ENCODE data around the gene GOLGB1. TPM values are rescaled to one million over a fixed set of nuclear protein-coding genes. Genes with fewer than 3 reads are reported as not detected.
A peak's percentile ranks its signal among the peaks of the same experiment; 100 is the strongest.

The GOLGB1 gene
- total RNA-seq, 5 donors from 2014 or later (not counting 1 experiment from before 2014, with no cell fraction given): 33.5 to 47.0 (median 40.1) TPM

DNA sequence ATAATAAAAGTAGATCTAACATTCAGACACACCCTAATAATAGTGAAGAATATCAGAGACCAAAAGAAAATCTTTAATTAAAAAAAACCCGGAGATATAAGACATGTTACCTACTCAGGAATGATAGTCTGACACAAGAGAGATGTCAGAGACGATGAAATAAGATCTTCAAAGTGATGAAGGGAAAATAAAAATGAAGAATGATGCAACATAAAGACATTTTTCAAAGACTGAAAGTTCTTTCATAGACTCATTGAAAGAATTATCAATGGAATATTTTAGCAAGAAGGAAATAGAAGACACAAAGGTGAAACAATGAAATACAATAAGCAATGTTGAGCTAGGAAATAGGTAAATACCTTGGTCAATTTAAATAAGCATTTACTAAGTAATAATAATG is 108.4 kb downstream of the GOLGB1 start:
- DNase-seq: no peak
- Histone ChIP-seq H3K27ac (ENCODE audit: low read length) (no peak overlapping the region), H3K36me3 (ENCODE audit: control insufficient read depth in 2 of 2, extremely low read depth in 1 of 2, insufficient read depth in 1 of 2, low read length in 1 of 2) (peaks cover 17 to 82% of the 10 kb centered on the region in 2 donors), H3K27me3 (replicated peaks in 1 of 2; ENCODE audit: control insufficient read depth in 2 of 2, extremely low read depth in 1 of 2, insufficient read depth in 2 of 2, low read length in 1 of 2) (no peaks in the 10 kb centered on the region), H3K9me3 (no peaks in the 10 kb centered on the region), H3K4me3 (ENCODE audit: control insufficient read depth in 1 of 2, extremely low read depth in 1 of 2, low read length in 1 of 2) (no peak overlapping the region), H3K4me1 (ENCODE audit: control insufficient read depth in 1 of 2, extremely low read depth in 1 of 2, insufficient read depth in 2 of 2, low read length in 2 of 2) (no peaks in the 10 kb centered on the region)
- no peak overlapping the region for H3K4me3 Mint-ChIP-seq
- H3K27me3 Mint-ChIP-seq: no peaks in the 10 kb centered on the region
- H3K36me3 Mint-ChIP-seq: peaks cover 81% of the 10 kb centered on the region
- CTCF ChIA-PET: no interaction called here
- POLR2A ChIA-PET: interaction anchor here in 1 of 2 donors (0.7 kb wide), 1 partner anchor 1848 kb away, joined by 4 read pairs; no protein-coding TSS in a partner anchor
- no peaks in the 10 kb centered on the region for H3K9me3 Mint-ChIP-seq
- no peak for ATAC-seq (replicated peaks in 1 of 4)
- H3K4me1 Mint-ChIP-seq: peaks cover 12 to 22% (median 16%) of the 10 kb centered on the region in 3 donors
- WGBS (ENCODE audit: insufficient coverage): no CpG with 5 or more reads among the region's 2 CpGs
- peak overlapping the region in 1 of 2 donors; percentile 11 for H3K27ac Mint-ChIP-seq

DNA sequence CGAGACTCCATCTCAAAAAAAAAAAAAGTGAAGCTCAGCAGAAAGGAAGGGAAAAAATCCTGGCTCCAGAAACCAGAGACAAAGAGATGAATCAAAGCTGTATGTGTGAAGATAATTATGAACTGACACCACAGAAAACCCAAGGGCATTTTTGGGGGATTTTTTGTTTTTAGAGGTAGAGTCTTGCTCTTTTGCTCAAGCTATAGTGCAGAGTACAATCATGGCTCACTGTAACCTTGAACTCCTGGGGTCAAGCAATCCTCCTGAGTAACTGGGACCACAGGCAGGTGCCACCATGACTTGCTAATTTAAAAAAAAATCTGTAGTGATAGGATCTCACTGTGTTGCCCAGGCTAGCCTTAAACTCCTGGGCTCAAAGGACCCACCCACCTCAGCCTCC is 111.6 kb downstream of the GOLGB1 start:
- Histone ChIP-seq H3K36me3 (ENCODE audit: control insufficient read depth in 2 of 2, extremely low read depth in 1 of 2, insufficient read depth in 1 of 2, low read length in 1 of 2) (peaks cover 35 to 84% of the 10 kb centered on the region in 2 donors), H3K27ac (ENCODE audit: low read length) (no peak overlapping the region), H3K27me3 (replicated peaks in 1 of 2; ENCODE audit: control insufficient read depth in 2 of 2, extremely low read depth in 1 of 2, insufficient read depth in 2 of 2, low read length in 1 of 2) (no peaks in the 10 kb centered on the region), H3K4me1 (ENCODE audit: control insufficient read depth in 1 of 2, extremely low read depth in 1 of 2, insufficient read depth in 2 of 2, low read length in 2 of 2) (no peaks in the 10 kb centered on the region), H3K4me3 (ENCODE audit: control insufficient read depth in 1 of 2, extremely low read depth in 1 of 2, low read length in 1 of 2) (no peak overlapping the region), H3K9me3 (no peaks in the 10 kb centered on the region)
- Mint-ChIP-seq H3K27ac (peak overlapping the region in 1 of 2 donors; percentile 22), H3K36me3 (peaks cover 84% of the 10 kb centered on the region), H3K9me3 (no peaks in the 10 kb centered on the region), H3K4me3 (no peak overlapping the region), H3K27me3 (no peaks in the 10 kb centered on the region), H3K4me1 (peaks cover 12 to 22% (median 16%) of the 10 kb centered on the region in 3 donors)
- CTCF ChIA-PET: no interaction called here
- WGBS (ENCODE audit: insufficient coverage): no CpG with 5 or more reads among the region's 1 CpG
- POLR2A ChIA-PET: no interaction called here
- no peak for ATAC-seq (replicated peaks in 1 of 4)
- DNase-seq: no peak

DNA sequence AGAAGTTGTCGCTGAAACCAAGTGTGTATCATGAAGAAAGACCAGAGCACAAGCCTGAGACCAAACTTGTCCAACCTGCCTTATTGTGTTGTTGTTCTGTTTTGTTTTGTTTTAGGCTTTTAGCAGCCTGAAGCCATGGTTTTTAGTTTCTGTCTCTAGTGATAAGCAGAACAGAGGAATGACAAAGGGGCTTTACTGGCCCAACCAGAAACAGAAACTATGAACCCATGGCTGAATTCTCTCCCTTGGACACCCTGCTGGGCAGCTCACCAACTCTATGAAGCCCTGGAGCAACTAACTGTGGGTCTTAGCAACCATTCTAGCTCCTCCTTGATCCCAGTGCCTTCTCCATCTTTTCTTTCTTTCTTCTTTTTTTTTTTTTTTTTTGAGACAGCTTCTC is 119.2 kb downstream of the GOLGB1 start:
- no peaks in the 10 kb centered on the region for H3K9me3 ChIP-seq
- no peak for ATAC-seq (replicated peaks in 1 of 4)
- H3K4me3 ChIP-seq (ENCODE audit: control insufficient read depth in 1 of 2, extremely low read depth in 1 of 2, low read length in 1 of 2): no peak overlapping the region
- 100% methylated on average over 1 of the region's 1 CpG for WGBS (ENCODE audit: insufficient coverage)
- no peak overlapping the region for H3K27ac ChIP-seq (ENCODE audit: low read length)
- no peaks in the 10 kb centered on the region for H3K4me1 ChIP-seq (ENCODE audit: control insufficient read depth in 1 of 2, extremely low read depth in 1 of 2, insufficient read depth in 2 of 2, low read length in 2 of 2)
- H3K36me3 ChIP-seq (ENCODE audit: control insufficient read depth in 2 of 2, extremely low read depth in 1 of 2, insufficient read depth in 1 of 2, low read length in 1 of 2): peaks cover 20 to 46% of the 10 kb centered on the region in 2 donors
- no peaks in the 10 kb centered on the region for H3K27me3 ChIP-seq (replicated peaks in 1 of 2; ENCODE audit: control insufficient read depth in 2 of 2, extremely low read depth in 1 of 2, insufficient read depth in 2 of 2, low read length in 1 of 2)
- H3K27ac Mint-ChIP-seq: peak overlapping the region in 1 of 2 donors; percentile 75
- H3K9me3 Mint-ChIP-seq: no peaks in the 10 kb centered on the region
- peaks cover 64% of the 10 kb centered on the region for H3K36me3 Mint-ChIP-seq
- H3K4me1 Mint-ChIP-seq: peaks cover 0 to 6% (median 0%) of the 10 kb centered on the region in 3 donors
- no peak for DNase-seq
- no peak overlapping the region for H3K4me3 Mint-ChIP-seq
- ChIA-PET POLR2A (no interaction called here), CTCF (interaction anchor here in 1 of 2 donors (0.6 kb wide), 1 partner anchor 44 kb away, joined by 7 read pairs; no protein-coding TSS in a partner anchor)
- no peaks in the 10 kb centered on the region for H3K27me3 Mint-ChIP-seq

DNA sequence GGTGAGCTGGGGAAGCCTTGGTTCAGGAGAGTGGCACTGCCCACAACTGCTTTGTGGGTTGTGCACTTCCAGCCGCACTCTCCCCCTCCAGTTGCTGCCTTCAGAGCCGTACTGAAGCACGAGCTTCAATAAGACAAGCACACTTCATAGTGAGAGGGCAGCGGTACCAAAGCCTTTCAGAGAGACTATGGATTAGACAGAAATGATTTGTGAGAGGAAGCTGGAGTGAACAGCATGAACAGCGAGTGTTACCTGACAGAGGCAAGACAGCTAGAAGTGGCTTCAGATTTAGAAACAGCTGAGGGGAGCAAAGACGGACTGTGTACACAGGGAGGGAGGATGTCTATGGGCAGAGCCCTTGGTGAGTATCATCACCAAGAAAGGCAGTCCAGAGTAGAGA is 119.9 kb downstream of the GOLGB1 start:
- ChIA-PET POLR2A (no interaction called here), CTCF (no interaction called here)
- Histone ChIP-seq H3K36me3 (ENCODE audit: control insufficient read depth in 2 of 2, extremely low read depth in 1 of 2, insufficient read depth in 1 of 2, low read length in 1 of 2) (peaks cover 13 to 39% of the 10 kb centered on the region in 2 donors), H3K4me3 (ENCODE audit: control insufficient read depth in 1 of 2, extremely low read depth in 1 of 2, low read length in 1 of 2) (no peak overlapping the region), H3K9me3 (no peaks in the 10 kb centered on the region), H3K27ac (ENCODE audit: low read length) (no peak overlapping the region), H3K27me3 (replicated peaks in 1 of 2; ENCODE audit: control insufficient read depth in 2 of 2, extremely low read depth in 1 of 2, insufficient read depth in 2 of 2, low read length in 1 of 2) (no peaks in the 10 kb centered on the region), H3K4me1 (ENCODE audit: control insufficient read depth in 1 of 2, extremely low read depth in 1 of 2, insufficient read depth in 2 of 2, low read length in 2 of 2) (no peaks in the 10 kb centered on the region)
- Mint-ChIP-seq H3K4me3 (no peak overlapping the region), H3K27me3 (no peaks in the 10 kb centered on the region), H3K36me3 (peaks cover 57% of the 10 kb centered on the region), H3K9me3 (no peaks in the 10 kb centered on the region), H3K27ac (peak overlapping the region in 1 of 2 donors; percentile 35), H3K4me1 (peaks cover 0 to 6% (median 0%) of the 10 kb centered on the region in 3 donors)
- ATAC-seq (replicated peaks in 1 of 4) (no peak), DNase-seq (no peak)
- 97% methylated on average over 3 of the region's 6 CpGs for WGBS (ENCODE audit: insufficient coverage)

DNA sequence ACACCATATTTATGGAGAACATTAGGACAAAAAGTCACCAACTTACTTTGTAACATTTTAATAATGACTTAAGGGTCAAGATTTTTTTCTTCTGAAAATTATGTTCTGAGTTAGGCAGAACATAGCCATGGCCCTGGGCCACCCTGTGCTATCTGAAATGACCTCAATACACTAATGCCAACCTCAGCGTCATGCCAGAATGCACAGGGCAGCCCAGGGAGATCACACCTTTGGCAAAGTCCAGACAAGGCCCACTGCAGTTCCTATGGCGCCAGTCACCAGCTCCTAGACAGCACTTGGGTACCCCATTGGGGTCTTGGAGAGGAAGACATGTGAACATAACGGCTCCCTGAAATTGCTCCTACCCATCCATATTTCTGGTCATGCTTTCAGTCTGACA is 121.9 kb downstream of the GOLGB1 start:
- H3K27ac ChIP-seq (ENCODE audit: low read length): no peak overlapping the region
- WGBS (ENCODE audit: insufficient coverage): 100% methylated on average over 1 of the region's 3 CpGs

DNA sequence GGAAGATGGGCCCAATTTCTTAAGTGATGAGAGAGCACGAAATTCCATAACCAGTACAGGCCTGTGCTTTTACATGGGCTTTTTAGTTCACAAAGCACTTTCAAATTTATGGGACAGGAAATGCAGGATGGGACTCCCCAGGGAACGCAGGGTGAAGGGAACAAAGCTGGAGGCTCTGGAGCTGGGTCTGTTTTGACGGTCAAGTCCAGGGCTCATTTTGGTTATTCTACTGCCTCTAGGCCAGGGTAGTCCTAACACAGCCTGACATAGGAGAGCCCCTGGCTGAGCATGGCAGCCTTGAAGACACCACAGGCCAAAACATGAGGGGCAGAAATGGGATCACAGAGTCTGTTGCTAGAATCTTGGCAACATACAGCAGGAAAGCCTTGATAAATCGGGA is 122.3 kb downstream of the GOLGB1 start:
- no peak for DNase-seq
- Histone ChIP-seq H3K36me3 (ENCODE audit: control insufficient read depth in 2 of 2, extremely low read depth in 1 of 2, insufficient read depth in 1 of 2, low read length in 1 of 2) (peaks cover 2 to 19% of the 10 kb centered on the region in 2 donors), H3K27me3 (replicated peaks in 1 of 2; ENCODE audit: control insufficient read depth in 2 of 2, extremely low read depth in 1 of 2, insufficient read depth in 2 of 2, low read length in 1 of 2) (no peaks in the 10 kb centered on the region), H3K4me3 (ENCODE audit: control insufficient read depth in 1 of 2, extremely low read depth in 1 of 2, low read length in 1 of 2) (no peak overlapping the region), H3K9me3 (no peaks in the 10 kb centered on the region), H3K4me1 (ENCODE audit: control insufficient read depth in 1 of 2, extremely low read depth in 1 of 2, insufficient read depth in 2 of 2, low read length in 2 of 2) (no peaks in the 10 kb centered on the region), H3K27ac (ENCODE audit: low read length) (no peak overlapping the region)
- no peak for ATAC-seq (replicated peaks in 1 of 4)
- Mint-ChIP-seq H3K27me3 (peaks cover 0 to under 1% of the 10 kb centered on the region in 2 donors), H3K4me1 (peaks cover 0 to 6% (median 0%) of the 10 kb centered on the region in 3 donors), H3K27ac (no peak overlapping the region), H3K36me3 (peaks cover 35% of the 10 kb centered on the region), H3K9me3 (no peaks in the 10 kb centered on the region), H3K4me3 (no peak overlapping the region)
- CTCF ChIA-PET: no interaction called here
- POLR2A ChIA-PET: no interaction called here
- 93% methylated on average over 3 of the region's 4 CpGs for WGBS (ENCODE audit: insufficient coverage)

More for the DNA sequence above, 121.9 kb downstream of the GOLGB1 start:
- Mint-ChIP-seq H3K27me3 (no peaks in the 10 kb centered on the region), H3K27ac (no peak overlapping the region), H3K36me3 (peaks cover 39% of the 10 kb centered on the region), H3K4me1 (peaks cover 0 to 6% (median 0%) of the 10 kb centered on the region in 3 donors), H3K9me3 (no peaks in the 10 kb centered on the region), H3K4me3 (no peak overlapping the region)
- no peak for DNase-seq
- ChIA-PET POLR2A (no interaction called here), CTCF (no interaction called here)
- Histone ChIP-seq H3K27me3 (replicated peaks in 1 of 2; ENCODE audit: control insufficient read depth in 2 of 2, extremely low read depth in 1 of 2, insufficient read depth in 2 of 2, low read length in 1 of 2) (no peaks in the 10 kb centered on the region), H3K36me3 (ENCODE audit: control insufficient read depth in 2 of 2, extremely low read depth in 1 of 2, insufficient read depth in 1 of 2, low read length in 1 of 2) (peaks cover 3 to 23% of the 10 kb centered on the region in 2 donors), H3K9me3 (no peaks in the 10 kb centered on the region), H3K4me3 (ENCODE audit: control insufficient read depth in 1 of 2, extremely low read depth in 1 of 2, low read length in 1 of 2) (no peak overlapping the region), H3K4me1 (ENCODE audit: control insufficient read depth in 1 of 2, extremely low read depth in 1 of 2, insufficient read depth in 2 of 2, low read length in 2 of 2) (no peaks in the 10 kb centered on the region)
- ATAC-seq (replicated peaks in 1 of 4): no peak

DNA sequence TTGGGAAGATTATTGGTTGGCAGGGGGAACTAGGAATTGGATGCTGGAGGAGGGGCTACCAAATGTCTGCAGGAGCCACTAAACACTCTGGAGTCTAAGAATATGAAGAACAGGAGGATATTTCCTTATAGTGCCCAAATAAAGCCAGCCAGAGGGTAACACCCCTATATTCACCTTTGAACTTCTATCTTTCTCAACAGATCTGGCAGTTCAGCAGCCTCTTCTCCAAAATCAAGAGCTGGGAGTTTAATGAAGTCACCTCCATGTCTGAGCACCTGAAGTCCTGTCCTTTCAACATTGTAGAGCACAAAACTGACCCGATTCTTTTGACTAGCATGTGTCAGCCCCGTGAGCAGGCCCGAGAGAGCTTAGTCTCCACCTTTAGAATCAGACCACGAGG is 123.0 kb downstream of the GOLGB1 start:
- Mint-ChIP-seq H3K27ac (no peak overlapping the region), H3K9me3 (no peaks in the 10 kb centered on the region), H3K4me1 (peaks cover 0 to 5% (median 0%) of the 10 kb centered on the region in 3 donors), H3K4me3 (no peak overlapping the region), H3K36me3 (peaks cover 27% of the 10 kb centered on the region), H3K27me3 (peaks cover 0 to 7% of the 10 kb centered on the region in 2 donors)
- Histone ChIP-seq H3K4me1 (ENCODE audit: control insufficient read depth in 1 of 2, extremely low read depth in 1 of 2, insufficient read depth in 2 of 2, low read length in 2 of 2) (no peaks in the 10 kb centered on the region), H3K27me3 (replicated peaks in 1 of 2; ENCODE audit: control insufficient read depth in 2 of 2, extremely low read depth in 1 of 2, insufficient read depth in 2 of 2, low read length in 1 of 2) (peaks cover 0 to 2% of the 10 kb centered on the region in 2 experiments), H3K4me3 (ENCODE audit: control insufficient read depth in 1 of 2, extremely low read depth in 1 of 2, low read length in 1 of 2) (no peak overlapping the region), H3K27ac (ENCODE audit: low read length) (no peak overlapping the region), H3K36me3 (ENCODE audit: control insufficient read depth in 2 of 2, extremely low read depth in 1 of 2, insufficient read depth in 1 of 2, low read length in 1 of 2) (peaks cover 0 to 12% of the 10 kb centered on the region in 2 donors), H3K9me3 (no peaks in the 10 kb centered on the region)
- POLR2A ChIA-PET: no interaction called here
- CTCF ChIA-PET: no interaction called here
- ATAC-seq (replicated peaks in 1 of 4) (no peak), DNase-seq (no peak)
- WGBS (ENCODE audit: insufficient coverage): 100% methylated on average over 4 of the region's 4 CpGs

All from T-cell (primary cell).